CD4-positive, alpha-beta T cell treated with Interleukin-21 for 1 hour (primary cell): ENCODE measurements around the gene NRXN2.

Source experiments
- DNase-seq: peaks from one replicate; pipeline ENCODE4 v3.0.0-alpha.2; 2020

NRXN2 gene

DNA sequence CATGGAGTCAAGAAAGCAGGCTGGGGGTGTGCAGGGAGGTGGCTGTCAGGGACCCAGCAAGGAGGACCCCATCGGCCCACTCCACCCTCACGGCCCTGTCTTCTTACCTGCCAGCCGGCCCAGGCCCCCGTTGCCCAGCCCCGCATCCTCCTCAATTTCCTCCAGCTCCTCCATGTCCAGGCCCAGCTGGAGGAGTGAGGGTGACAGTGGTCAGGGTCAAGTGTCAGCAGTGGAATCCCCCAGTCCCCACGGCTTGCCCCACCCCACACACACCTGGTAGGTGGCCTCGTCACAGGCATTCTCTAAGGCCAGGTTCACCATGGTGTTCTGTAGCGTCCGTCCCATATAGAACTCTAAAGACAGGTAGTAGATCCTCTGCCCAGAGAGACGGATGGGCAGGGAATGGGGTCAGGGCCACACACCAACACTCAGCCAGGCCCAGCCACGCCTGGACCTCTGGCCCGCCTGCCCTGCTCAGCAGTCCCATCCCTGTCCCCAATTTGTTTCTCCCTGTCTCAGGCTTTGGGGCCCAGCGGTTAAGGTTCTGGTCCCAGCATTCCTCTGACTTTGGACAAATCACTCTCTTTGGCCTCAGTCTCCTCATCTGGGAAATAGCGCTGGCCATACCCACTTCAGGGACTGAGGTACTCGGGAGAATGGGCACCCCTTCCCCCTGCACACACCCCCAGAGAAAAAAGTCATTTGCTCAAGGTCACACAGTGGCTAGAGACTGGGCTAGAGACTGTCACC is 35.5 kb upstream of the NRXN2 start:
- no peak for DNase-seq

DNA sequence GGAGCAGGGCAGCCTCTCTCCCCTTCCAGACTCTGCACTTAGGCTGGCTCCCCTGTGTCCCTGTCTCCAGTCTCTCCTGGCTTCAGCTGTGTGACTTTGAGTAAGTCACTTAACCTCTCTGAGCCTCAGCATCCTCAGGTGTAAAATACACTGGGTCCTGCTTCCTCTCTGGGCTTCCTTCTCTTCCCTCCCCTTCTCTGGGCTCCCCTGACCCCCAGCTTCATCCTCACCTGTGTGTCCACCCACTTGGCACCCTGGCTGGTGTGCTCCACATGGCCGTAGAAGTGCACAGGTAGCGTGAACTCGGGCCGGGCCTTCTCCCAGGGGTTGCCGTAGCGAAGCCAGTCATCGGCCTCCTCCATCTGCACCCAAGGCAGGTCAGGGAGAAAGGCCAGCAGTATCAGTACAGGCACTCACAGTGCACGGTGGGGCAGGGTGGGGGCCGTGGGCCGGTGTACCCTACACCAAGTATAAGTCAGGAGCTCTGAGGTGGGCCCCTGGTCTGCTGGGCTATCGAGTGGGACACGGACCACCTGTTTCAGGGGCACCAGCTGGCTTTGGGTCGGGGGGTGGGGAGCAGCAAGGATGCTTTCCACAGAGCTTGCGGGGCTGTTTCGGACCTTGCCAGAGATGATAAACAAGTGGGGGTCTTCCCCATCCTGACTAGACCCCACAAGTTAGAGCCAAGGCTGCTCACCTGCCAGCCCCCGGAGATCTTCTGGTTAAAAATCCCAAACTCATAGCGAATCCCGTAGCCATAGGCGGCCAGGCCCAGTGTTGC is 34.7 kb upstream of the NRXN2 start:
- no peak for DNase-seq

DNA sequence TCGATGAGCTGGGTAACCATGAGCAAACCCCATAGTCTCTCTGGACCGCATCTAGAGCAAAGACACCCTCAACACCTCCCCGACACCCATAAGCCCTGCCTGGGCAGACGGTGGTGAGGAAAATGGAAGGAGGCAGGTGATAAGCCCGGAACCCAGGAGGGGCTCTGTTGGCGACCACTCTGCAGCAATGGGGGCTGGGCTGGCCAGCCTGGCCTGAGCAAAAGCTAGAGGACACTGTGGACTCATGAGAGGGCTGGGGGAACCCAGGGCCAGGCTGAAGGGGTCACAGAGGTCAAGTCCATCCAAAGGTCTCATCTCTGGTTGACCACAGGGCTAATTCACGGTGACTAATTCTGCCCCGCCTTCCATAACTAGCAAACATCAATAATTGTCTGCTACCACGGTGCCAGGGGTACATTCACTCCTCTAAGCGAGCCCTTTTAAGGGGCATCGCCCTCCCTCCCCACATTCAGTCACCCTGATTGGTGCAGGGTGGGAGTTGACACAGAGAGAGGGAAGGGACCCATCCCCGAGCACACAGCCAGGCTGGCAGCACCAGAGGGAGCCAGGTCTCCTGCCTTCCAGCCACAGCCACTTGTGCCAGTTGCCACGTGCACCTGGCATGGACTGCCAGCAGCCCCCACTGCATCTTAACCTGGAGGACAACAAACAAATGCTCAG is 32.8 kb upstream of the NRXN2 start:
- no peak for DNase-seq

DNA sequence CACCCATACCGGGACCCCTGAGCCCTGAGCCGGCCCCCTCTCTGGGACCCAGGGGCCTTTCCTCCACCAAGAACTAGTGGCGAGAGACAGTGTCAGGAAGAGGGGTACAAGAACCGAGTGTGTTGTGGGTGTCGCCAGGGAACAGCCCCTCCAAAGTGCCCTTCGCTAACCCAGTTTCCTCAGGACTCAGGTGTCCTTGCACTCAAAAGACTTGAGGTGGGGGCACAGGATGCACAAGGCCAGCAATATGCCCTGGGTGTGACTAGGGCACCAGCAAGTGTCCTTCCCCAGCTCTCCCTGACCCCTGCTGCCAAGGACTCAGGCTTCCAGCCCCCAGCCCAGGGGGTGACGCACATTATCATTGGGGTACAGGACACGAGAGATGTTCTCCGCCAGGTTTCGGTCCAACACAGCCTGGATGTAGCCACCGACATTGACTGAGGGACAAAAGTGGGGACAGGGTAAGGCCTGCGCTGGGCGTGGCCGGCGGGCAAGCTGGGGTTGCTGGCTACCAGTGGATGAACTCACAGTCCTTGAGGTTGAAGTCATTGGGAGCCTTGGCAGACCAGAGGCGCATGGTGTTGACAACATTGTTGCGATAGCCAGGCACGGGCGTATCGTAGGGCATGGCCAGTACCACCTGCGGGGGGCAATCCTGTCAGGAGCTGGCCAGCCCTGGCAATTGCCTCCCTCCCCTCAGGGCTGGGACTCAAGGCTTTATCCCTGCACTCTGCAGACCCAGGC is 32.1 kb upstream of the NRXN2 start:
- DNase-seq, result no peak

DNA sequence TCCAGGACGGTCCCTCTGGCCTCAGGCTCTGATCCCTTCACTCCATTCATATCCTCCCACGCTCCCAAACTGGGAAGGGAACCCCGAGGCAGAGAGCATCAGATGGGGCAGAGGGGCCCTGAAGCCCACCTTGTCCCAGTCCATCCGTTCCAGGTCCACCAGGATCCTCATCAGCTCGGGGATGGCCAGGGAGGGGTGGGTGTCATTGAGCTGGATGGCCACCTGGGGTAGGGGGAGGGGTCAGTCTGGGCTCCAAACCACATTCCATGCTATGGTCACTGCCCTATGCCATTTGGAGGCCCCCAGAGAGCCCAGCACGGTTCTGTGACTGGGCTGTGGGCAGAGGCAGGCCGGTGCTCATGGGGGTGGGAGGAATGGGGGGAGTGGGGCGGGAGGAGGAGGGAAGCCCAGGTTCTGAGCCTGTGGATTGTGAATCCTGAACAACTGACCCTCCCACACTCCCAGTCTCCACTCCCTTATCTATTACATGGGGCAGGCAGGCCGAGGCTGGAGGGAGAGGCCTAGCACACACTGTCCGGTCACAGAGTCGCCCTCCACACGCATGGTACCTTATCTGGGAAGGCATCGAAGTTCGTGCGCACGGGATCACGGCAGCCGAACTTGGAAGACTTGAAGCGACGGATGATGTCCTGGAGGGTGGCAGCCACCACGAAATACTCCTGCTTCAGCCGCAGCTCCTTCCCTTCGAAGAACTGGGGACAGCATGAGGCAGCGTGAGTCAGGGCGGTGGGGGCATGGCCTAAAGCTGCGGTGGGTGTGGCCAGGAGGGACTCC is 31.3 kb upstream of the NRXN2 start:
- DNase-seq, result no peak

DNA sequence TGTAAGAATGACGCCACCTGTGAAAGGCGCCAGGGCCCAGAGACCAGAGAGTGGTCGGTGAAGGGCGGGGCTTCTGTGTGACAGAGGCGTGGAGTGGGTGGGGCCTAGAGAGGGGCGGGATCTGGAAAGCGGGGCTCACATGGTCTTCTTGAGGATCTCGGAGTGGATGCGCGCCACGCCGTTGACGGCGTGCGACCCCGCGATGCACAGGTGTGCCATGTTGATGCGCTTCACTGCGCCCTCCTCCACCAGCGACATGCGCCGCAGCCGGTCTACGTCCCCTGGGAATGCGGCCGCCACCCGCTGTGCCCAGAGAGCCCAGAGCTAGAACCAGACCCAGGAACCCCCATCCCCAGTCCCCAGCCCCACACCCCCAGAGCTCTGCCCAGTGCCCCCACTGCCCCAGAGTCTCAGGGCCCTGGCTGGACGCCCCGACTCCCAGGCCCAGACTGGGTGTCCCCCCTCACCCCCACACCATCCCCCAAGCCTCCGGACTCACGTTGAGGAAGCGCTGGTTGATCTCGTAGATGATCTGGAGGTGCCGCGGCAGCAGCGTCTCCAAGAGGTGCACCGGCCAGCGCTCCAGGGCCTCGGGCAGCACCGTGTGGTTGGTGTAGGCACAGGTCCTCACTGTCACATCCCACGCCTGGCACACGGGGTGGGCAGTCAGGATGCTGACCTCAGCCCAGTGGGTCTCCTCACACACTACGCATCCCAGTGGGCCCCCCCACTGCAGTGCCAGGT is 30.6 kb upstream of the NRXN2 start:
- DNase-seq, result no peak

DNA sequence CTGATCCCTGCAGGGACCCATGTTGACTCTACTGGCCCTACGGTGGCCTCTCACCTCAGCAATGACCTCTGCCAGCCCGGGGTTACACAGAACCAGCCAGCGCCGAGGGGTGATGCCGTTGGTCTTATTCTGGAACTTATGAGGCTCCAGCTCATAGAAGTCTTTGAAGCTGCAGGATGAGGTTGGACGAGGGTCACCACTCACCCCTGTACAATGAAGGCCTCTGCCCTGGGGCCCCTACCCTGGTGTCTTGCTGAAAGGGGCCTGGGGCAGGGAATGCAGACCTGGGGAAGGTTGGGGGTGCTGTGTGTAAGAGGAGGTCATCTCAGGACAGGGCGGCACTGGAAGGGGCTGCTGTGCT is 30.0 kb upstream of the NRXN2 start:
- no peak for DNase-seq

DNA sequence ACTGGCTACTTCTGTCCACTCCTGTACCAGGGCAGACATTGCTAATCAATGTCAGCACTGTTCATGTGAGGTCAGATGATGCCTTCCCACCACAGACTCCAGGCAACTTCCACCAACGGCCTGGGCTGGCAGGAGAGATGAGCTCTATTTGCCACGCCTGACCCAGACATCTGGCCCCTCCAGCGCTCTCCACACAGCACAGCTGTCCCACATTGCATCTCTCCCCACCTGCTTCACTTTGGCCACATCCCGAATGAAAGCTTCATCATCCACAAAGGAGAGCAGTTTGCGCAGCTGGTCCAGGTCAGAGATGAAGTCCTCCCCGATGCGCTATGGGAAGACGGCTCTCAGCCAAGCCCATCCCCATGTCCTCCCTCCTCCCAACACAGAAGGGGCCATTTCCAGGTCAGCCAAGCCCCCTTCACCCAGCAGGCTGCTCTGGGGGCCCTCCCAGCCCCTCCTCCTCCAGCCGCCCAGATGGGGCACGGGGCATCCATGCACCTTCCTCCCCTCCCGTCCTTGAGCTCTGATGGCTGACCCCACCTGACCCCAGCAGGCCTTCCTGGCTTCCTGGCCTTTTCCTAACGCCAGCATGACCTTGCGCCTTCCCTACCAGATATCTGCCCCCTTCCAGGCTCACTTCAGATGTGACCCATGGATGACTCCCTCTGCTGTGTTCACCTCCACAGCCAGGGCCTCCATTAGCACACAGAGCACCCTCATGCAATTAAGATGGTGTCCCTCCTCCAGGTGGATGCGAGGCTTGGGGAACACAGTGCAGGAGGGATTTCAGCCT is 29.4 kb upstream of the NRXN2 start:
- DNase-seq, result no peak

DNA sequence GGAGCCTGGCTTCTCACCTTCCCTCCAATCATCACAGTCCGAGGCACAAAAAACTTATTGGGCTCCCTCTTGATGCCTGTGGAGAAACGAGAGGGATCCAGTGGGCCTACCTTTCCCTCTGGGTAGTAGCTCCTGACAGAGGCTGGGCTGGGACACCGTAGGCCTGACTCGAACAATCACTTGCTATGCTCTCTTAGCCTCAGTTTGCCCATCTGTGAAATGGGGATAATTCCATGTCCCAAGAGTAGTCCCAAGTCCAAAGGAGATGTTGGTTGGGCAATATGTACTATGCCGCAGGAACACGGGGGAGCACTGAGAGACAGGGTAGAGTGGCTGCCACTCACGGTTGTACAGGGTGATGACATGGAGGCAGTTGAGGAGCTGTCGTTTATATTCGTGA is 28.6 kb upstream of the NRXN2 start:
- no peak for DNase-seq

DNA sequence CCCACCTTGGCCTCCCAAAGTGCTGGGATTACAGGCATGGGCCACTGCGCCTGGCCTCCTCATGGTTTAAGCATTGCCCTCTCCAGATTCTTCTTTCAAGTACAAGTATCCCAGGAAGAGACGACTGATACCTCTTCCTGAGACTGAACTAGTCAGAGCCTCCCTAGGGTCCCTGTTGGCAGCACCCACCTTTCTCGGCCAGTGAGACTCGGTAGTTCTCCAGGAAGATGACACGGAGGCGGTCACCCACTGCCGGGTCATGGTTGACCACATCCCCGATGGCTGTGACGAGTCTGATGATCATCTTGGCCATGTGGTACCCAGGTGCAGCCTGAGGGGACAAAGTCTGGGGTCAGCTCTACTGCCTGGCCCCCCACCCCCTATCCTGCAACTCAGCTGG is 28.1 kb upstream of the NRXN2 start:
- no peak for DNase-seq

DNA sequence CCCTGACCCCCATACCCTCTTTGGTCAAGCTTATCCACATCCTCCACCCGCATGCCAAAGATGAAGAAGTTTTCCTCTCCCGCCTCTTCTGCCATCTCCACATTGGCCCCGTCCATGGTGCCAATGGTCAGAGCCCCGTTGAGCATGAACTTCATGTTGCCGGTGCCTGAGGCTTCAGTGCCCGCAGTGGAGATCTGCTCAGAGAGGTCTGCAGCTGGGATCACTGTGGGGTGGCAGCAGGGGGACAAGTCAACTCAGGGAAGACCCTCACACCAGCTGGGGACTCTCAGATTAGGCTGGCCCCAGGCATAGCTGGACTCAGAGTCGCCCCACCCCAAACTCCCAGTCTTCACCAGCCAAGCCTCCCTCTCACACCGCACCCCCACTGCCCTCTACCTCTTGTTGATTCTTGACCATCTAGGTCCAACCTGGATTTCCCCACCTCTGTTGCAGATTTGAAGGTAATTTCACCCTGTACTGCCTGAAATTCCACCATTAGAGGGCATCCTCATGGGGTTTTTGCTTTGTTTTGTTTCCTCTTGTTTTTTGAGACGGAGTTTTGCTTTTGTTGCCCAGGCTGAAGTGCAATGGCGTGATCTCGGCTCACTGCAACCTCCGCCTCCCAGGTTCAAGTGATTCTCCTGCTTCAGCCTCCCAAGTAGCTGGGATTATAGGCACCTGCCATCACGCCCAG is 27.5 kb upstream of the NRXN2 start:
- DNase-seq, result peak; percentile 45

DNA sequence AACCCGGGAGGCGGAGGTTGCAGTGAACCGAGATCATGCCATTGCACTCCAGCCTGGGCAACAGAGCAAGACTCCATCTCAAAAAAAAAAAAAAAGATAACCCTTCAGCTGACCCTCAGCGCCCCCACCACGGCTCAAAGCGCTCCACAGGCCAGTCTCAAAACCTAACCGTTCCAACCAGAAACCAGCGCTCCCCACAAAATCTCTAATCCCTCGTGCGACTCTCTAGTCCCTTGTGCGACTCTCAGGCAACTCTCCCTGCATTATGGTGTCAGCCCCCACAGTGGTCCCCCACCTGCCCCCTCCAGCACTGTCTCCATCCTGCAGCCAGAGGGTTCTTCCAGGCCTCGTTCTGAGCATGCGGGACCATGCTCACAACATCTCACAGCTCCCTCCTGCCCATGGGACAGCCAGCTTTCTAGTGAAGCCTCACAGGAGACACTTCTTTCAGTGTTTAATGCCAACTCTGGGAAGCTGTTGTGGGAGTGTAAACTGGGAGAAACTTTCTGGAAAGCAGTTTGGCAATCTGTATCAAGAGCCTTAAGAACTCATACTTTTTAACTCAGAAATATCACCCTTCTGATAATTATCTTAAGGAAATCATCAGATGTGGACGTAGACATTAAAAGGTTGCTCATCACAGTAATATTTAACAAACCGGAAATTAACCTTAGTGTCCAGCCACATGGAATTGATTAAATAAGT is 25.1 kb upstream of the NRXN2 start:
- no peak for DNase-seq

DNA sequence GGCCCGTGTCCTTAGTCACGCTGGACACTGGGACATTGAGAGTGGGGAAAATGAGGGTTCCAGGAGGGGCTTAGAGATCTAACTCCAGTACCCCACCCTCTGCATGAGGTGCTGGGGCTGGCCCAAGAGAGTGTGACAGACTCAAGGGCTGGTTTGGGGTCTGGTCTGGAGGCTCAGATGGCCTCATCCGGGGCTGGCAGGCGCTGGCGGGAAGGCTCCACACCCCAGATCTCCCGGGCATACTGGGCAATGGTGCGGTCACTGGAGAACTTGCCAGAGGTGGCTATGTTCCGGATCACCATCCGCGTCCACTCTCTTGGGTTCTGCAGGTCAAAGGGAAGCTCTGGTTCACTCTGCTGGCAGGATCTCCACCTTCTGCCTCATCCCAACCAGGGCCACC is 23.5 kb upstream of the NRXN2 start:
- no peak for DNase-seq

DNA sequence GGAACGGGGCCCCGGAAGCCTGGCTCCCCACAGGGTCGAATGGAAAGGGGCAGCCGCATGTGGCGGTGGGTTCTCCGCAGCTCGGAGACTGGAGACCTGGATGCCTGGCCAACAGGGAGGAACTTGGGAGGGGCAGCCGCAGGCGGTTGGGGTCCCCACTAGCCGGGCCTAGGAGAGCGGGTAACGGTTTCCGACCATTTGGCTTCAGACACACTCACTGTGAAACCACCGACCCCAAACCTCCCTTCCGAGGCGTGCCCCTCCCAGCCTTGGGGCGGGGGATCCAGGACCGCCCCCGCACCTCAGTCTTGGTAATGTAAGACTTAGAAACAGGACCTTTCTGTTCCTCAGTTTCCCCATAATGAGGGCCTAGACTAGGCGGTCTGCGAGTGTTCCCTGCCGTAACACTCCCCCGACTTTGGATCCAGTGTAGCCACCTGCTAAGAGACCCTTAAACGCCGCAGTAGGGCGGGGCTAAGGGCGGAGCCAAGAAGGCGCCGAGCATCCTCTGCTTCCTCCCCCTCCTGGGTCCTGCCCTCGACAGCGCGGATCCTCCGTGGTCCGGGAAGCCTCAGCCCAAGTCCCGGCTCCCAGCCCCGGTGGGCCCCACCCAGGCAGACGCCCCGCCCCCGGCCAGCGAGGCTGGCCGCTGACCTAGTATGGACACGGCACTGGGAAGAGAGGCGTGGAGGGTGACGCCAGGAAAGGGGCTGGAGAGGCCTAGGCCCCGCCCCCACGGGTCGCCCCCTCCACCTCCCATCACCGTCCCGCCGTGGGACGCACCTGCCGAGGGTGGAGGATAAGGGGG is 22.7 kb upstream of the NRXN2 start:
- peak; percentile 85 for DNase-seq

DNA sequence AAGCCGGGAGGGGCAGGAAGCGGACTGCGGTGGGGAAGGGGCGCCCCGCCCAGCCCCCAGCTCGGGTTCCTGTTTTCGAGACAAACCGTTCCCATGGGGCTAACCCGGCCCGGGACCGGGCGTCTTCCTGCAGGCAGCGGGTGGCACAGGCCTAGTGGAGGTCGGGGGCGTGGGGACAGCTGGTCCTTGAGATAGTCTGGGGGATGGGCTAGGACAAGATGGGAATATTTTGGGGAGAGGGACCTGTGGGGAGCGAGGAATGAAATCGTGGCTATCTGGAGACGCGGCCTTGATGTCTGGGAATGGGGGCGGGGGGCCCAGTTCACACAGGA is 22.2 kb upstream of the NRXN2 start:
- peak; percentile 90 for DNase-seq

DNA sequence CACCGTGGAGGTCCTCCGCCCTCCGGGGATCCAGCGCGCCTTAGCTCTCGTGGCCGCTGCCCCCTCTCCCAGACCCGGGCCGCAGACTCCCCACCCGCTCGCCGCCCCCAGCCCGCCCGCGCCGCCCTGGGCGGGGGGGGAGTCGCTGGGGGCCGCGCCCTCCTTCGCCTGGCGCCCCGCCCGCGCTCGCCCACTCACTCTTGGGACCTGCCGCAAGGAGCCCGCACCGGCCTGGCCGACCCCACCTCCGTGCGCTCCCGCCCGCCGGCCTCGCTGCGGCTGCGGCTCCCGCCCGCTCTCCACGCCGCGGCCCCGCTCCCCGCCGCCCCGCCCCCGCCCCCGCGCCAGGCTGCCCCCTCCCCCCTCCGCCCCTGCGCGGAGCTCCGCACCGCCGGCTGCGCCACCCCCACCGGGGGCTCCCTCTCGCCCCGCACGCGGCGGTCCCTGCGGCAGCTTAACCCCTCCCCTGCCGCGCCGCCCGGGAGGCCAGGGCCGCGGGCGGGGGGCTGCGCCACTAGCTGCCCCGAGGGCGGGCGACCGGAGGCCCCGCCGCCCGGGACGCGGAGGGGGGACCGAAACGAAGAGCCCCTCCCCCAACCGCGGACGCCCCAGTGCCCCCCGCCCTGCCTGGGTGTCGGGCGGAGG is 21.7 kb upstream of the NRXN2 start:
- DNase-seq, result no peak

DNA sequence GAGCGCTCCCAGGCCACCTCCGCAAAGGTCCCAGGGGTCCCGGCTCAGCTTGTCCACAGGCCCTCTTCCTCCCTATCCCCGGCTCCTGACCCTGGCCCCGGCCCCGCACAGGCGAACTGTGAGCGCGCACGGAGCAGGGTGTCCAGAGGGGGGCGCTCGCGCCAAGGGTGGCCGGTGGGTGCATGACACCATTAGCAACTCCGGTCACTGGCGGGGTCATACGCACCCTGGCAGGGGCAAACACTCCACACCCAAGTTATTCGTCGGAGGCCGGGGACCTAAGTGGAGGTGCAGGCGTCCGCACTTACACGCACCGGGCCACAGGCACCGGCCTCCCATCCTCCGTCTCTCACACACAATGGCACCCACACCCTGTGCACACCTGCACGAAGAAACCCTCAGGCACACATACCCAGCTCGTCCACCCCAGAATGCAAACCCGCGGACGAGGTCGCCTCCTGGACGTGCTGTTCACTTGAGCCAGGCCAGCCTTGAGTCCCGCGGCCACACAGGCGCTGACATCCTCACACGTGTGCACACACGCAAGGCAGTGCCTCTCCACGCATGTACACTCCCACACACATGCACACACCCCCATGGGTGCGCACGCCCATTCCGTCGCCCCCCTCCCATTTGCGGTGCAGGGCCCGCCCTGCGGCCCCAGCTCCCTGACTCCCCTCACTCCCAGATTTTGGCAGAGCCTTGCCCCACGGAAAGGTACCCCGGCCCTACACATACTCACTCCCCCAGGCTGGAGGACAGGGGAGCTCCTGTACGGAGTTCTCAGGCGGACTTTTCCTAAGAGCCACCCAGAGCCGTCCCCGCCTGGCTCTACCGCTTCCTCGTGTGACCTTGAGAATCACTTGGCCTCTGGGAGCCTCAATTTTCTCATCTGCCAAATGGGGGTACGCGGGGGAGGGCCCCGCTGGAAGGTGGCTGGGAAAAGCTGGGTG is 20.9 kb upstream of the NRXN2 start, which contains the start of gene RASGRP2:
TSS of gene RASGRP2 (minus strand) at position 552 of the 953 bp plus-strand sequence. CDS start 1,276 bp downstream, outside the sequence.
- DNase-seq, result peak; percentile 88
